ENCODE results near the gene PDE4B.

Gene PDE4B

DNA sequence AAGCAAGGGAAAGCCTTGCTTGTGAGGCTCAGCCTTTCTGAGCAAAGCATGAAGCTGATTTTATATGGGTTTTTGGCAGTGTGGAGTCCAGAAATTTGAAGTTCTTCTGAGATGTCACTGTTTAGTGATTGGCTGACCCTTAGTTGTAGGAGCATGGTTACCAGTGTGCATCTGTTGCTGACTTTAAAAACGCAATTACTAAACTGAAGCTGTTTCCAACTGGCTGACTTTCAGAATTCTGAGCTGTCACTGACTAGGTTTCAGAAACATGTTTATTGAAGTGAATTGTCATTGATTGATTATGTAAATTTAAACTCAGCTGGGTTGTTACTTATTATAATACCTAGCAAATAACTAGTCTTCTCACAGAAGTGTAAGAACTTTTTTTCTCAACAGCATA is 89.4 kb downstream of the PDE4B start:
- peak; percentile 32 for DNase-seq (ENCODE audit: low read depth)

GRCh38 chr1:65889441-65889840 is 96.7 kb downstream of the PDE4B start:
- DNase-seq (ENCODE audit: low read depth), result no peak

DNA sequence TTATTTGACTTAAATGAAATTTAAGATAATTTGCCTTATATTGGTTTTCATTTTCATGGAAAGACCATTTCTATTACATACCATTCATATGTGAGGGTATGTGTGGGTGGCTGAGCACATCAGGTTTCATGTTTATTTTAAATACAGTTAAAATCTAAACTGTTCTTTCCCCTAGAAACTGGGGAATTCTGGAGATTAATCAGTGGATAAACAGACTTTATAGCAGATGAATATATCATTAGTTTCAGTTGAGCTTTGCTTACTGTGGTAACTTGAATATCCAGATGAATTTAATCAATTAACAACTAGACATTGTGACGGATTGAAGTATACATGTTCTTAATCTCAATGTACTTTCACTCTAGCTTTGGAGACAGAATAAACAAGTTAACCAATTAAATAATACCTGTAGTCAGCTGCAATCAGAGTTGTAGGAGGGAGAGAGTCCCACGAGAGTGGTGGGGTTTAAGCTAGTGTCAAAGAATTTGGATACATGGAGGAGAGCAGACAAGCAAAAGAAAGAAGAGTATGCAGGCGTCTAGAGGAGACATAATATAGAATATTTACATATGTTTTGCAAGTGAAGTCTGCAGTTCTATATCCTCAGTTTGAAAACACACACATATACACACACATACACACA is 97.6 kb downstream of the PDE4B start:
- DNase-seq (ENCODE audit: low read depth), result no peak

DNA sequence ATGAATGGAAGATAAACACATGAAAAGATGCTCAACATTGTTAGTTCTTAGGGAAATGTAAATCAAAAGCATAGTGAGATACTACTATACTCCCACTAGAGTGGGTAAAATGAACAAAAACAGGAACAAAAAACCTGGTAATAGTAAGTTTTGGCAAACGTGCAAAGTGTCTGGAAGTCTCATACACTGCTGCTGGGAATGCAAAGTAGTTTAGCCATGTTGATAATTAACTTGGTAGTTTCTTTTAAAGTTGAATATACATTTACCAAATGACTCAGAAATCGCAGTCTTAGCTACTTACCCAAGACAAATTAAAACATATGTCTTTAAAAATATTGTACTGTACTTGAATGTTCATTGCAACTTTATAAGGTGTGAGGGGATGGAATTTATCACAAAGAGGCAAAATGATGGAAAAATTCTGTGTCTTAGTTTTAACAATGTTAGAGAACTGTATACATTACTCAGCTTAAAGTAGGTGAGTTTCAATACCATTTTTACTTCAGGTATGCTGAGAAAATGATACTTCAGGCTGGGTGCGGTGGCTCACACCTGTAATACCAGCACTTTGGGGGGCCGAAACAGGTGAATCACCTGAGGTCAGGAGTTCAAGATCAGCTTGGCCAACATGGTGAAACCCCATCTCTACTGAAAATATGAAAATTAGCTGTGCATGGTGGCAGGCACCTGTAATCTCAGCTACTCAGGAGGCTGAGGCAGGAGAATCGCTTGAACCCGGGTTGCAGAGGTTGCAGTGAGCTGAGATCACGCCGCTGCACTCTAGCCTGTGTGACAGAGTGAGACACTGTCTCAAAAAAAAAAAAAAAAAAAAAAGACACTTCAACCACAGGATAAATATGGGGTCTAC is 102.3 kb downstream of the PDE4B start:
- DNase-seq (ENCODE audit: low read depth), result no peak

GRCh38 chr1:65896721-65897120 is 104.0 kb downstream of the PDE4B start:
- peak; percentile 54 for DNase-seq (ENCODE audit: low read depth)

DNA sequence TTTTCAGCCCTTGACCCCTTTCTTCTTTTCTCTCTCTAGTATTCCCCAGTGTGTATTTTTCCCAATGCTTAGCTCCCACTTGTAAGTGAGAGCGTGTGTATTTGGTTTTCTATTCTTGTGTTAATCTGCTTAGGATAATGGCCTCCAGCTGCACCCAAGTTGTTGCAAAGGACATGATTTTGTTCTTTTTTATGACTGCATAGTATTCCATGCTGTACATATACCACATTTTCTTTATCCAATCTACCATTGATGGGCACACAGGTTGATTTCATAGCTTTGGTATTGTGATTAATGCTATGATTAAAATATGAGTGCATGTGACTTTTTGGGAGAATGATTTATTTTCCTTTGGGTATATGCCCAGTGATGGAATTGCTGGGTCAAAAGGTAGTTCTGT is 104.8 kb downstream of the PDE4B start:
- no peak for DNase-seq (ENCODE audit: low read depth)

DNA sequence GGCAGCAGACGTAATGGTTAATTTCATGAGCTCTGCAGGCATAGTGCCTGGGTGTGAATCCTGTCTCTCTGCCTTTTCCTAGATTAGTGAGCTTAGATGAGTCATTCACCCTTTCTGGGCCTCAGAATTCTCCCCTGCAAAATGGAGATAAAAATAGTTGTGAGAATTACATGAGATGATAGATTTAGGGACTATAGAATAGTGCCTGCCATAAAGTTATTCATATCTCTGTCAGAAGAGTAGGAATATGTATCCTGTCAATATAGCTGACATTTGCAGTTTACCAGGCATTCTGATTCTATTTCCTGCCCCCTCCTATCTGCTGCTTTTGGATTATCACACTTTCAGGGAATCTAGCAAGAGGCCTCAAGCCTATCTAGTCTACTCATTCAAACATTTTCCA is 112.0 kb downstream of the PDE4B start:
- DNase-seq (ENCODE audit: low read depth), result no peak

- DNase-seq (ENCODE audit: low read depth), result no peak
Observed at GRCh38 chr1:65910432-65910831, 117.7 kb downstream of the PDE4B start.

- DNase-seq (ENCODE audit: low read depth), result no peak
Observed at GRCh38 chr1:65911679-65912078, 119.0 kb downstream of the PDE4B start.

GRCh38 chr1:65918564-65918963 is 125.9 kb downstream of the PDE4B start:
- DNase-seq (ENCODE audit: low read depth), result no peak

GRCh38 chr1:65921446-65921845 is 128.8 kb downstream of the PDE4B start:
- DNase-seq (ENCODE audit: low read depth), result no peak

GRCh38 chr1:65924471-65924870 is 131.8 kb downstream of the PDE4B start:
- DNase-seq (ENCODE audit: low read depth), result peak; percentile 80

DNA sequence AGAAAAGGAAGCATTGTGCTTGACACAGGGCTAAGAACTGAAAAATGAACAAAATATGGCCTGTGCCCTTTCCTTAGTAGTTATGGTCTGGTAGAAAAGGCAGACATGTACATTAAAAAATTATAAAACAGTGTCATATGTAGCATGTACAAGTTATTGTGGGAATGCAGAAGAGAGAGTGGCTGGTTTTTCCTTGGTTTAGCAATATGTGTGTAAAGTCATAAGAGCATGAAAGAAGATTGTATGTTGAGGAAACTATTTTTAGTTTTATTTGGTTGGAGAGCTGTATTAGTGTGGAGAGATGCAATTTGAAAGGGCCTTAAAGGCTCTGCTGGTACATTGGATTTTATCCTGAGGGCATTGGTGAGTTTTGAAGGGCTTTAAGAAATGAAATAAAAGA is 145.8 kb downstream of the PDE4B start:
- no peak for DNase-seq (ENCODE audit: low read depth)

GRCh38 chr1:65939191-65939590 is 146.5 kb downstream of the PDE4B start:
- no peak for DNase-seq (ENCODE audit: low read depth)

DNA sequence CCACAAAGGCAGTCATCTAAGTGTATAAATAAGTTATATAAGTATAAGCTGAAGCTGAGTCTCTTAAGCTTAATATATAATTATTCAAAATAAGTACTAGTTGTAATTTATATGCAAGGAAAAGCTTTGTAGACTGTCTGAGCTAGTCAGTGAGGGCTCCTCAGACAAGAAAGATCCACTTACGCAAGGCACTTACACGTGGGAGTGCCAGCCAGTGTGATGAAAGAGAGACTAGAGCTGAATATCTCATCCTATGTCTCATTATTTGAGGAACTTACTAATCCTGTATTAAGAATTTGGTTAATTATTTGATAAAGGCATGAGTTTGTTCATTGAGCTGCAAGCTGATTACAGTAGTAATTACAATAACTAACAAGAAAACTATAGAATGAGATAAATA is 146.9 kb downstream of the PDE4B start:
- no peak for DNase-seq (ENCODE audit: low read depth)

DNA sequence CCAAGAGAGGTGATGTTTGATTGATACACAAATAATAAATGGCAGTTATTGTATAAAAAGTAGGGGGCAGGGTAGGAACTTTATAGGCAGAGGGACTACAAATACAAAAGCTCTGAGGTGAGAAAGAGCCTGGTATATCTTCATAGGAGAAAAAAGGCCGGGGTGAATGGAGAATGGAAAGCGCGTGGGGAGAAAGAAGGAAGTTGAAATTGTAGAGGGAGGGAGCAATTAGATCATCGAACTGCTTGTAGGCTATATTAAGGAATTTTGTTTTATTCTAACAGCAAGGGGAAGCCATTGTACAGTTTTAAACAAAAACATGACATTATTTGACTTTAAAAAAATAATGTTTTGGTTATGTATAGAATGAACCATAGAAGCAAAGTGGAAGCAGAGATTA is 147.4 kb downstream of the PDE4B start:
- DNase-seq (ENCODE audit: low read depth), result no peak

DNA sequence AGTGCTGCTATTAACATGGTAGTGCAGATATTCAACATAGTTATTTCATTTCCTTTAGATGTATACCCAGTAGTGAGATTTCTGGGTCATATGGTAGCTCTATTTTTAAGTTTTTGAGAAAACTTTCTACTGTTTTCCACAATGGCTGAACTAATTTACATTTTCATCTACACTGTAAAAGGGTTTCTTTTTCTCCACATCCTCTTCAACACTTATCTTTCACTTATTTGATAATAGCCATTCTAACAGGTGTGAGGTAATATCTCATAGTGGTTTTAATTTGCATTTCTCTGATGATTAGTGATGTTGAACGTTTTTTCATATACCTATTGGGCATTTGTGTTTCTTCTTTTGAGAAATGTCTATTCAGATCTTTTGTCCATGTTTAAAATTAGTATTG is 149.8 kb downstream of the PDE4B start:
- DNase-seq (ENCODE audit: low read depth), result no peak

- no peak for DNase-seq (ENCODE audit: low read depth)
Observed at GRCh38 chr1:65946376-65946775, 153.7 kb downstream of the PDE4B start.

GRCh38 chr1:65946960-65947359 is 154.3 kb downstream of the PDE4B start:
- DNase-seq (ENCODE audit: low read depth), result no peak

DNA sequence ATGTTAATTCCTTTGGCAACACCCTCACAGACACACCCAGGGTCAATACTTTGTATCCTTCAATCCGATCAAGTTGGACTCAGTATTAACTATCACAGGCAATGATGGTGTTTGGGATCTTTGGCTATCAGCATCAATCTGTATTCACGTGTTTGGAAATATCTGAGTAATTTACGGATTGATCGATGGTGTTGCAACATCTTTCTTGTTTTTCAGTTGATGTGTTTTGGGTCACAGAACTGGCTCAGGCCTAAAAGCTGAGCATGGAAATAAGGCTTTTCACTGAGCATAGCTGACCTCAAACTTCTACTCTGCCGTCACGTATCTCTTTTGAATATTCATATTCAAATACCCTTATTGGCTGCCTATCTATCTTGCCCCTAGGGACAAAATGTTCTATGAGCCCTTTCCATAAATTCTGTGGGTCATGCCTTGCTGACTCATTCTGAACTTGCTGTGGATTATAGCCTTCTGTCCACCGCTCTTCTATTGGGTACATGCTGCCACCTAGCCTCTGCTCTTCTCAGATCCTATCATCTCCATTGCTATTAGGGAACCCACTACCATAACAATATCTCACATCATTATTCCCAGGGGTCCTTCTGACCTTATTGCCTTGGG is 156.0 kb downstream of the PDE4B start:
- DNase-seq (ENCODE audit: low read depth), result peak; percentile 85

GRCh38 chr1:65949230-65949626 is 156.5 kb downstream of the PDE4B start:
- no peak for DNase-seq (ENCODE audit: low read depth)

DNA sequence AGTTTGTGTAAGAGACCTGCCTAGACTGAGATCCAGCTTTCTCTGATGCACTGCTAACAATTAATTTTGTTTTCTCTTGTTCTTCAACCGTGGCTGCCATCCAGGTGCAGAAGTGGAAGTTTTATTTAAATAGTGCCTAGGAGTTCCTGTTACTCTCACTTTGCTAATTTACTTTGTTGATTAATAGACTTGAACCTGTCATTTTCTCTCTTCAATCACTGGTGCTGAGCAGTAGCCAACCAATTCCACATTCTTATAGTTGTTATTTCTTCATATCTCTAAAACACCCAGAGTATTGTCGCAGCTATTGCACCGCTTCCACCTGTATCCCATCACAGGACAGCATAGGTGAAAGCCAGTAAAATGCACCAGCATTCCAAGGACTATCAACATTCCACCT is 157.2 kb downstream of the PDE4B start:
- DNase-seq (ENCODE audit: low read depth), result no peak

GRCh38 chr1:65952696-65953095 is 160.0 kb downstream of the PDE4B start:
- no peak for DNase-seq (ENCODE audit: low read depth)

All from stromal cell of bone marrow (primary cell).